HepG2 (cell line): ENCODE data around the gene MAPK6. TPM values are rescaled to one million over a fixed set of nuclear protein-coding genes. Genes with fewer than 3 reads are reported as not detected.

Experiments used
- CEBPZ ChIP-seq: IDR thresholded peaks from 2 replicates; pipeline ENCODE4 v1.6.1; 2012; ENCODE audit warnings: low read length, improper control_type of control experiment
- CREM ChIP-seq, 2 experiments: sonication (generic) in 1 of 2; formaldehyde crosslinking in 1 of 2; IDR thresholded peaks; 2 replicates each; pipeline versions ENCODE4 v1.4.0 to v1.6.1; 2016 to 2020; ENCODE audit warnings: antibody characterized with exemption in 1 of 2, mild to moderate bottlenecking in 1 of 2, missing genetic modification reagents in 1 of 2
- CSRNP2 ChIP-seq: sonication (generic); formaldehyde crosslinking; conservative IDR thresholded peaks from 2 replicates; pipeline ENCODE4 v1.8.0; 2022; ENCODE audit warnings: low read depth, missing genetic modification reagents
- ESRRA ChIP-seq: sonication (generic); formaldehyde crosslinking; IDR thresholded peaks from 2 replicates; pipeline ENCODE4 v1.5.1; 2020; ENCODE audit warnings: mild to moderate bottlenecking, low read depth, missing genetic modification reagents
- FOSL2 ChIP-seq: sonication (generic); formaldehyde crosslinking; IDR thresholded peaks from 2 replicates; pipeline ENCODE4 v1.4.0; 2020; ENCODE audit warnings: missing genetic modification reagents
- GATA4 ChIP-seq: sonication (generic); IDR thresholded peaks from 2 replicates; pipeline ENCODE4 v1.6.1; 2016; ENCODE audit warnings: antibody characterized with exemption, low read depth, borderline replicate concordance
- HNRNPL ChIP-seq: fragments of 200-400 bp; formaldehyde crosslinking; IDR thresholded peaks from 2 replicates; pipeline ENCODE4 v1.6.1; 2017; ENCODE audit warnings: mild to moderate bottlenecking, low read depth, low read length
- SP2 ChIP-seq: sonication (generic); formaldehyde crosslinking; IDR thresholded peaks from 2 replicates; pipeline ENCODE4 v1.5.1; 2020; ENCODE audit warnings: mild to moderate bottlenecking, missing genetic modification reagents
- THAP11 ChIP-seq: IDR thresholded peaks from 2 replicates; pipeline ENCODE4 v1.6.1; 2016; ENCODE audit warnings: missing biosample characterization, missing genetic modification reagents
- ZBTB37 ChIP-seq: sonication (generic); formaldehyde crosslinking; IDR thresholded peaks from 2 replicates; pipeline ENCODE4 v1.4.0; 2020; ENCODE audit warnings: mild to moderate bottlenecking, missing genetic modification reagents
- ZFP36L1 ChIP-seq: sonication (generic); formaldehyde crosslinking; IDR thresholded peaks from 2 replicates; pipeline ENCODE4 v1.8.0; 2022; ENCODE audit warnings: mild to moderate bottlenecking, missing genetic modification reagents, moderate library complexity
- ZNF160 ChIP-seq: sonication (generic); formaldehyde crosslinking; IDR thresholded peaks from 2 replicates; pipeline ENCODE4 v1.8.0; 2022; ENCODE audit warnings: mild to moderate bottlenecking, inconsistent platforms, missing genetic modification reagents
- ZNF234 ChIP-seq: sonication (generic); formaldehyde crosslinking; conservative IDR thresholded peaks from 2 replicates; pipeline ENCODE4 v1.5.1; 2020; ENCODE audit warnings: mild to moderate bottlenecking, missing genetic modification reagents
- ZNF556 ChIP-seq: sonication (generic); formaldehyde crosslinking; IDR thresholded peaks from 2 replicates; pipeline ENCODE4 v1.4.0; 2020; ENCODE audit warnings: mild to moderate bottlenecking, missing genetic modification reagents, borderline replicate concordance
- ZNF687 ChIP-seq: sonication (generic); formaldehyde crosslinking; IDR thresholded peaks from 2 replicates; pipeline ENCODE4 v1.5.1; 2020; ENCODE audit warnings: mild to moderate bottlenecking, missing genetic modification reagents, moderate library complexity
- ZNF782 ChIP-seq: sonication (generic); formaldehyde crosslinking; IDR thresholded peaks from 2 replicates; pipeline ENCODE4 v1.4.0; 2020; ENCODE audit warnings: missing genetic modification reagents, mild to moderate bottlenecking, borderline replicate concordance
- ZSCAN30 ChIP-seq: sonication (generic); formaldehyde crosslinking; IDR thresholded peaks from 2 replicates; pipeline ENCODE4 v1.5.0; 2020; ENCODE audit warnings: mild to moderate bottlenecking, missing genetic modification reagents
- ZSCAN31 ChIP-seq: sonication (generic); formaldehyde crosslinking; IDR thresholded peaks from 2 replicates; pipeline ENCODE4 v1.5.0; 2020; ENCODE audit warnings: low read depth, mild to moderate bottlenecking, missing genetic modification reagents
- polyA plus RNA-seq, 8 experiments: library from polyadenylated mRNA; depleted of rRNA in 3 of 8; stranded (reverse) in 7 of 8; unstranded in 1 of 8; fragments of >200 nt; fragmentation: Illumina TruSeq in 4 of 8; extraction: Trizol in 4 of 8; gene quantifications; 2 replicates each; pipeline versions ENCODE4 v1.2.1 to v1.2.3, GENCODE V29; 2011 to 2016; ENCODE audit warnings: low read depth in 4 of 8, missing spikeins in 1 of 8, mixed read lengths in 1 of 8; ENCODE audit not compliant: insufficient read depth in 1 of 8
- total RNA-seq, 5 experiments: library from RNA; depleted of rRNA; stranded (reverse); fragments of >200 nt; fragmentation: Illumina TruSeq; extraction: Trizol; gene quantifications; 2 replicates each; pipeline ENCODE4 v1.2.3, GENCODE V29; 2016; ENCODE audit warnings: low read depth in 1 of 5

The MAPK6 gene
- total and polyA plus RNA-seq, 2 of the 13 experiments (the other 11 are each of a cell fraction or from before 2014, with no cell fraction given), result 89.5 to 99.7 TPM

GRCh38 chr15:51971375-51972133 is 47.5 kb upstream of the MAPK6 start, which contains the start of gene LEO1 (continued):
- TF ChIP-seq ZSCAN30 (CRISPR knock-in tag) (no peak), ZBTB37 (no peak), ZSCAN31 (CRISPR knock-in tag) (peak; percentile 17; the same call in 1 of the 2 replicates), HNRNPL (peak; percentile 77), THAP11 (peak; percentile 93), SP2 (CRISPR knock-in tag) (no peak; the same call in 1 of the 2 replicates), CEBPZ (no peak), ZNF556 (CRISPR knock-in tag) (peak; percentile 81), ZNF160 (peak; percentile 74; the same call in 1 of the 2 replicates), FOSL2 (CRISPR knock-in tag) (0 out of 2 replicates have a peak, but pooled peaks have one; percentile 6), GATA4 (no peak; the same call in 1 of the 2 replicates), CREM (IDR thresholded peaks at IDR 0.05) (peak; percentile 66), CREM (CRISPR knock-in tag; IDR thresholded peaks at IDR 0.05) (no peak), ZNF782 (CRISPR knock-in tag) (peak; percentile 83; the same call in 1 of the 2 replicates), ZFP36L1 (CRISPR knock-in tag) (no peak), ZNF234 (CRISPR knock-in tag) (no peak), CSRNP2 (CRISPR knock-in tag) (no peak), ESRRA (CRISPR knock-in tag) (no peak), ZNF687 (peak; percentile 91)
